NT2/D1 (cell line): Measurements from ENCODE around the gene RNASET2.
"Not testable (repeated sequence)": the region's sequence is repeated elsewhere in the genome, so short reads cannot be mapped to it uniquely, and the experiment has no call there.

Source experiments
- DNase-seq: peaks from one replicate; pipeline ENCODE4 v3.0.0-alpha.2; 2011; ENCODE audit warnings: low read depth, low spot score
- H3K27me3 ChIP-seq: 2 replicates; pipeline ENCODE4 v1.6.0; 2011; ENCODE audit warnings: mild to moderate bottlenecking; ENCODE audit not compliant: insufficient read length, insufficient read depth
- H3K36me3 ChIP-seq: 2 replicates; pipeline ENCODE4 v1.6.1; 2011; ENCODE audit warnings: mild to moderate bottlenecking, low read length, mixed read lengths; ENCODE audit not compliant: insufficient read depth, insufficient read length
- H3K4me1 ChIP-seq: 2 replicates; pipeline ENCODE4 v1.5.1; 2011; ENCODE audit not compliant: insufficient read depth, insufficient read length
- H3K4me3 ChIP-seq: 2 replicates; pipeline ENCODE4 v1.5.1; 2011; ENCODE audit warnings: low read depth; ENCODE audit not compliant: insufficient read length
- H3K9ac ChIP-seq: 2 replicates; pipeline ENCODE4 v1.6.0; 2011; ENCODE audit warnings: low read depth; ENCODE audit not compliant: insufficient read length
- H3K9me3 ChIP-seq: 2 replicates; pipeline ENCODE4 v1.5.1; 2011; ENCODE audit warnings: mild to moderate bottlenecking, low read length; ENCODE audit not compliant: insufficient read depth
- SUZ12 ChIP-seq: IDR thresholded peaks from 2 replicates; pipeline ENCODE4 v1.6.1; 2011; ENCODE audit not compliant: insufficient read length, insufficient read depth; ENCODE audit errors: extremely low read depth
- YY1 ChIP-seq: IDR thresholded peaks from 2 replicates; pipeline ENCODE4 v1.6.1; 2011; ENCODE audit not compliant: insufficient read length, insufficient read depth
- ZNF274 ChIP-seq: IDR thresholded peaks from 2 replicates; pipeline ENCODE4 v1.6.1; 2011; ENCODE audit warnings: mild to moderate bottlenecking, low read depth, low read length

RNASET2 gene

DNA sequence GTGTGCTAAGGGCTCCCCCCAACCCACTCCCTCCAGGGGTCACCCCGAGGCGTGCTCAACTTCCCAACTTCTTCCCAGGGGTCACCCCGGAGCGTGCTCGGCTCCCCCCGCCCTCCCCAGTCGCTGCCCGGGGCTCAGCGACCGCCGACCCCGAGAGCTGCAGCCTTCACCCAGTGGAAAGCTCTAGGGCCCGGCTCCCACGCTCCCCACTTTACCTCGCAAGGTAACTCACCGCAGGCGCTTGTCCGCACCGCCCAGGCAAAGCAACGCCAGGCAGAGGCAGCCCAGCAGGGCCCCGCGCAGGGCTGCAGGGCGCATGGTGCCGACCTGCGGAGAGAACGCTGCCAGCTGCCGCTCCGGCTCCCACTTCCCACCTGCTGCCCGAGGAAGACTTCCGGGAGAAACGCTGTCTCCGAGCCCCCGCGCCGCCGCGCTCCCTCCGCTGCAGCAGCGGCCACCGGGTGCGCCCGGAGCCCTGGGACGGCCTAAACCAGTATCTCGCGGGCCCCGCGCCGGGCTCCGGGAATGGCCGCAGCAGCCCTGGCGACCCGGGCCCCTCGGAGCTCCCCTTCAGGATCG lies 396 bp downstream of the RNASET2 start:
- peak overlapping the region; percentile 83 for H3K9ac ChIP-seq
- peaks cover 3% of the 10 kb centered on the region for H3K36me3 ChIP-seq
- no peaks in the 10 kb centered on the region for H3K4me1 ChIP-seq
- peak; percentile 9 for DNase-seq
- peaks cover 11% of the 10 kb centered on the region for H3K27me3 ChIP-seq
- TF ChIP-seq SUZ12 (no peak), ZNF274 (no peak), YY1 (no peak)
- peak overlapping the region; percentile 67 for H3K4me3 ChIP-seq
- peaks cover 13% of the 10 kb centered on the region; the same call in 1 of the 2 replicates for H3K9me3 ChIP-seq

DNA sequence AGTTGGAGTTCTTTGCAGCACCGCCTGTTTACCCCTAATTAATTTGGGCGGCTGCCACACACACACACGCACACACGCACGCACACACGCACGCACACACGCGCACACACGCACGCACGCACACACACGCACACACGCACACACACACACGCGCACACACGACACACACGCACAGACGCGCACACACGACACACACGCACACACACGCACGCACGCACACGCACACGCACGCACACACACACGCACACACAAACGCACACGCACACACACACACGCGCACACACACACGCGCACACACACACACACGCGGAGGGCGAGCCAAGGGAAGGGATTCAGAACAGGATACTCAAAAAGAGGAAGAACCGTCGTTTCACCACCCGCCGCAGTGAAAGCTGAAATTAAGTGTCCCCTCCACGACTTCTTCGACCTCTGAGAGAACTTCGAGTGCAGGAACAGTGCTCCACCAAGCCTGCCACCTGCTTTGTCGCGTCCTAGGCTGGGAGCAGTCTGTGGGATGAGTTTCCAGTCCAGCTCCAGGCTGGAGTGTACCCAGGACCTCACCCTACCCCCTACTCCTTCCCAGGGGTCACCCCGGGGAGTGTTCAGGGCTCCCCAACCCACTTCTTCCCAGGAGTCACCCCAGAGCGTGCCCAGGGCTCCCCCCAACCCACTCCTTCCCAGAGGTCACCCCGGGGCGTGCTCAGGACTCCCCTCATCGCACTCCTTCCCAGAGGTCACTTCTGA lies 1.1 kb downstream of the RNASET2 start:
- Histone ChIP-seq H3K36me3 (peaks cover 3% of the 10 kb centered on the region), H3K4me1 (peaks cover 4% of the 10 kb centered on the region), H3K9me3 (peaks cover 19% of the 10 kb centered on the region; the same call in 1 of the 2 replicates), H3K9ac (peak overlapping the region; percentile 83), H3K27me3 (peaks cover 11% of the 10 kb centered on the region), H3K4me3 (peak overlapping the region; percentile 67)
- TF ChIP-seq ZNF274 (no peak), YY1 (no peak), SUZ12 (no peak)
- DNase-seq: no peak

DNA sequence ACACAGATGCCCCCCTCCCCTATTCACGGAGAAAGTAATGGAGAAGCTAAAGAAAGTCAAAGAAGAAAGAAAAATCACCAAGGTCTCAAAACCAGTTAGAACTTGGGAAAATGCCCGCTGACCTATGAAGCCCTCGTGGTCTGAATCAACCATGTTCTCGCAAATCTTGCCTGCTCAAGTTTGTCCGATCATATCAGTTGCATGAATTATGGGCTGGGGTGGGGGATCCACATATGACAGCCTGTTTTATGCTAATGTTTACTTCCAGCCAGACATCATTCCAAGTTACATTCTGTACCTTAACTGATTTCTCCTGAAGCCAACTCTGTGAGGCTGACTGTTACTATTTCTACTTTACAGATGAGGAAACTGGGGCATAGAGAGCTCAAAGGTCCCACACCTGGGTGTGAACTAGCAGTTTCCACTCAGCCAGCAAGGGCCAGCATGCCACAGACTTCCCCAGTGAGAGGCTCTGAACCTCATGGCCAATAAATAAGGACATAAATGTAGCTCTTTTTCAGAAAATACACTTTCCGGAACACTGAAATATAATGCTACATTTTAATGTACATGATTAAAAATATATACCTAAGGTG lies 2.1 kb downstream of the RNASET2 start:
- no peak overlapping the region for H3K9ac ChIP-seq

DNA sequence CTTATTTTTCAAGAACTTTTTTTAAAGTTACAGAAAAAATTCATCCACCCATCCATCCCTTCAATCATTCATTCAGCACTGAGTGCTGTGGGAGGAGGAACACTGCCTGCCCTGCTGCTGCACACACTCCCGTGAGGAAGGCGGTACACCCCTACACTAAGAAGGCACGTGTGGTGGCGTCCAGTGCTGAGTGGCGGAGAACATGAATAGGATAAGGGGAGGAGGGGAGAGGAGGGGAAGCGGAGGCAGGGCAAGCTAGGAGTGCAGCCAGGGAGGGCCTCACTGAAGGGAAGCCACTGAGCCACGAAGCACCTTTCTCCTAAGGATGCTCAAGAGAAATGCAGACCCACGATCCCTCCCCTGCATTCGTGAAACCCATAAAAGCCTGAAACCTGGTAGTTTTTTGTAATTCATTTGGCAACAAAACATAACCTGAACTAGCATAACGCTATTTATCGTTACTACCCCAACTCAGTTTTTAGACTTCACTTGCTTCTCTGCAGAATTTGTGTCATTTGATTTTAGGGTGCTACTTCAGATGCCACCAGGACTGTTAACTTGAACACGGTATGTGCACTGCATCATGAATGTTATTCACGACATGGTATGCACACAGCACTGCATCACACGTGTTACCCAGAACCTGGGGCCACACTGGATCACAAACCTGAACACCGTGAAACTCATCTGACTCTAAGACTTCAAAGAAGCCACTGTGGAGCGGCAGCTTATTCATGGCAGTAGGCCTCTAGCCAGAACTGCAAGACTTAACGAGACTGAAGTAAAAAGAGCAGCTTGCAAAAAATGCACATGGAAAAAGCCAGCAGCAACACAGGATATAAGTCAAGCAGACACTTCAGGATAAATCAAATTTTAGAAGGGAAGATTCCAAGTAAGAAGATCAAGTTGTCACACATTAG lies 3.5 kb downstream of the RNASET2 start:
- Histone ChIP-seq H3K4me1 (peaks cover 4% of the 10 kb centered on the region), H3K9me3 (peaks cover 19% of the 10 kb centered on the region; the same call in 1 of the 2 replicates), H3K36me3 (peaks cover 3% of the 10 kb centered on the region), H3K9ac (no peak overlapping the region), H3K27me3 (peaks cover 11% of the 10 kb centered on the region), H3K4me3 (no peak overlapping the region)
- no peak for DNase-seq
- TF ChIP-seq ZNF274 (no peak), SUZ12 (no peak), YY1 (no peak)

More for the DNA sequence above, 2.1 kb downstream of the RNASET2 start:
- no peak overlapping the region for H3K4me3 ChIP-seq
- TF ChIP-seq SUZ12 (no peak), YY1 (no peak), ZNF274 (no peak)
- DNase-seq: no peak
- H3K27me3 ChIP-seq: peaks cover 11% of the 10 kb centered on the region
- H3K36me3 ChIP-seq: peaks cover 3% of the 10 kb centered on the region
- H3K9me3 ChIP-seq: peaks cover 19% of the 10 kb centered on the region; the same call in 1 of the 2 replicates
- H3K4me1 ChIP-seq: peaks cover 4% of the 10 kb centered on the region

DNA sequence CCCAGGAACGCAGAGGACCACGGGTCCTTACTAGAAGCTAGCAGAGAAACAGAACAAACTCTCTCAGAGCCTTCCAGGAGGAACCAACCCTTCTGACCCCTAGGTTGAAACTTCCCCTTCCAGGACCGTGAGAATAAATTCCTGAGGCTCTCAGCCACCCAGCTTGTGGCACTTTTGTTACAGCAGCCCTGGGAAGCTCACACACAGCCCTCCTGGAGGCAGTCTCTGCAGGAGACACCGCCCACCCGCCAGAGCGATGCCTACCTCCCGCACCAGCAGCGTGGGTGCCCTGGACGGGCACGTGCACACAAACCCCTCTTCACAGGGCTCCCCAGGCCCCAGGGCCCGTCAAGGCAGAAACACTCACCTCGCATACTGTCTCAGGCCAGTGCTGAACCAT lies 4.2 kb downstream of the RNASET2 start:
- Histone ChIP-seq H3K9ac (no peak overlapping the region), H3K36me3 (peaks cover 3% of the 10 kb centered on the region), H3K4me3 (no peak overlapping the region), H3K4me1 (peaks cover 4% of the 10 kb centered on the region), H3K27me3 (peaks cover 7% of the 10 kb centered on the region), H3K9me3 (peaks cover 19% of the 10 kb centered on the region; the same call in 1 of the 2 replicates)
- TF ChIP-seq SUZ12: no peak
- no peak for DNase-seq

DNA sequence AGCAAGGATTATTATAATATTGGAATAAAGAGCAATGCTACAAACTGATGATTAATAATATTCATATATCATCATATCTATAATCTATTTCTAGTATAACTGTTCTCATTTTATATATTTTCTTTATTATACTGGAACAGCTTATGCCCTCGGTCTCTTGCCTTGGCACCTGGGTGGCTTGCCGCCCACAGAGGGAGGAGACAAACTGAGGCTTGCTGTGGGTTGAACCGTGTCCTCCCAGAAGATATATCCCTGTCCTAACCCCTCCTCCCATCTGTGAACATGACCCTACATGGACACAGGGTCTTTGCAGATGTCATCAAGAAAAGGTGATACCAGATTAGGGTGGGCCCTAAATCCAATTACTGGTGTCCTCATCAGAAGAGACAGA lies 4.7 kb downstream of the RNASET2 start:
- H3K4me3 ChIP-seq: no peak overlapping the region
- peaks cover 4% of the 10 kb centered on the region for H3K4me1 ChIP-seq
- H3K27me3 ChIP-seq: peaks cover 7% of the 10 kb centered on the region
- no peak for DNase-seq
- peaks cover 3% of the 10 kb centered on the region for H3K36me3 ChIP-seq
- H3K9me3 ChIP-seq: peaks cover 19% of the 10 kb centered on the region; the same call in 1 of the 2 replicates
- TF ChIP-seq ZNF274 (no peak), YY1 (no peak), SUZ12 (no peak)
- no peak overlapping the region for H3K9ac ChIP-seq

DNA sequence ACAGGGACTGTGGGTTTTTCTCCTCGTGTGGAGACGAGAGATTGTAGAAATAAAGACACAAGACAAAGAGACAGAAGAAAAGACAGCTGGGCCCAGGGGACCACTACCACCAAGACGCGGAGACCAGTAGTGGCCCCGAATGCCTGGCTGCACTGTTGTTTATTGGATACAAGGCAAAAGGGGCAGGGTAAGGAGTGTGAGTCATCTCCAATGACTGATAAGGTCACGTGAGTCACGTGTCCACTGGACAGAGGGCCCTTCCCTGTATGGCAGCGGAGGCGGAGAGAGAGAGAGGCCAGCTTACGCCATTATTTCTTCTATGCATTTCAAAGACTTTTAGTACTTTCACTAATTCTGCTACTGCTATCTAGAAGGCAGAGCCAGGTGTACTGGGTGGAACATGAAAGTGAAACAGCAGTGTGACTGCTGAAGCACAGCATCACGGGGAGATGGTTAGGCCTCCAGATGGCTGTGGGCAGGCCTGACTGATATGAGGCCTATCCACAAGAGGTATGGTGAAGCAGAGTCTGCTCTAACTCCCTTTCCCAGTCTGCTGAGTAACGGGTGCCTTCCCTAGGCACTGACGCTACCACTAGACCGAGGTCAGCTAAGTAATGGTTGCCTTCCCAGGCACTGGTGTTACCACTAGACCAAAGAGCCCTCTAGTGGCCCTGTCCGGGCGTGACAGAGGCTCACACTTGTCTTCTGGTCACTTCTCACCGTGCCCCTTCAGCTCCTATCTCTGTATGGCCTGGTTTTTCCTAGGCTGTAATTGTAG lies 5.3 kb downstream of the RNASET2 start:
- DNase-seq: peak; percentile 27
- H3K4me3 ChIP-seq, H3K27me3 ChIP-seq, H3K36me3 ChIP-seq, H3K4me1 ChIP-seq, H3K9ac ChIP-seq: not testable (repeated sequence)
- H3K9me3 ChIP-seq: peaks cover 19% of the 10 kb centered on the region; the same call in 1 of the 2 replicates
